GM12801 (cell line): Measurements from ENCODE around the gene CFAP20DC.

Source experiments
- CTCF ChIP-seq: IDR thresholded peaks from one replicate; pipeline ENCODE4 v1.5.1; 2011; ENCODE audit warnings: control low read depth; ENCODE audit not compliant: insufficient read length; ENCODE audit errors: extremely low read depth

The CFAP20DC gene

DNA sequence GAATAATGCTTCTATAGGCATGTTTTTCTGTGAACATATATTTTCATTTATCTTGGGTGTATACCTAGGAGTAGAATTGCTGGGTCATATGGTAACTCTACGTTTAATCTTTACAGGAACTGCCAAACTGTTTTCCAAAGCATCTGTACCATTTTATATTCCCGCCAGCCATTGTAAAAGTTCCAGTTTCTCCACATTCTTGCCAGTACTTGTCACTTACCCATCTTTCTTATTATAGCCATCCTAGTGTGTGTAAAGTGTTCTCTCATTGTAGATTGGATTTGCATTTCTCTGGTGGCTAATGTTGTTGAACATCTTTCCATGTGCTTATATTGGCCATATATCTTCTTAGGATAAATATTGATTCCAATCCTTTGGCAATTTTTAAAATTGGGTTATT lies 31.2 kb upstream of the CFAP20DC start:
- TF ChIP-seq CTCF, result no peak

GRCh38 chr3:59079962-59080361 lies 30.1 kb upstream of the CFAP20DC start:
- no peak for TF ChIP-seq CTCF

GRCh38 chr3:59074764-59075163 lies 24.9 kb upstream of the CFAP20DC start:
- TF ChIP-seq CTCF, result no peak

DNA sequence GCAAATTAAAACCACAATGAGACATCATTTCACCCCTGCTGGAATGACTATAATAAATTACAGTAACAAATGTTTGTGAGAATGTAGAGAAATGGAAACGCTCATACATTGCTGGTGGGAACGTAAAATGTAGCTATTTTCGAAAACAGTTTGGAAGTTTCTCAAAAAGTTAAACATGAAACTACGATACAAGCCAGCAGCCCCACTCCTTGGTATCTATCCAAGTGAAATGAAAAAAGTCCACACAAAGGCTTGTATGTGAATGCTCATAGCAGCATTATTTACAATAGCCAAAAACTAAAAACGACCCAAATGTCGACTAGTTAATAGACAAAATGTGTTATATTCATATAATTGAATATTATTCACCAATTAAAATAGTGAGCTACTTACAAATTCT lies 22.9 kb upstream of the CFAP20DC start:
- TF ChIP-seq CTCF, result no peak

GRCh38 chr3:59069838-59070237 lies 20.0 kb upstream of the CFAP20DC start:
- no peak for TF ChIP-seq CTCF

GRCh38 chr3:59065240-59065639 lies 15.4 kb upstream of the CFAP20DC start:
- no peak for TF ChIP-seq CTCF

- TF ChIP-seq CTCF, result no peak
Observed at GRCh38 chr3:59064728-59065127, 14.9 kb upstream of the CFAP20DC start.

DNA sequence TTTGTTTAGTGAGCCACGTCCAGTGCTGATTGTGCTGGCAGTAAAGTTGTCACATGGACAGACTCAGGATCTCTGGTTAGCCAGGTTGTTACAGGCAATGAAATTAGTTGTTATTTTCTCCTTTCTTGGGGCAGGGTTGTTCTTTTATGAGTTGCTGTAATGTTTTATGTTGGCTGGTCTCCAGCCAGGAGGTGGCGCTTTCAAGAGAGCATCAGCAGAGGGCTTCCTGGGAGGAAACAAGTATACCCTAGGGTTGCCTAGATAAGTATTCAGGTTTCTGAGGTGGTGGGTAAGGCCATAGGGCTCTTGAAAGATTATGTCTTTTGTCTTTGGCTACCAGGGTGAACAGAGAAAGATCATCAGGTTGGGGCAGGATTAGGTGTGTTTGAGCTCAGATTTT lies 14.5 kb upstream of the CFAP20DC start:
- no peak for TF ChIP-seq CTCF
